Liver (tissue), 9 donors: ENCODE results near the gene PSME3IP1. TPM values are rescaled to one million over a fixed set of nuclear protein-coding genes. Genes with fewer than 3 reads are reported as not detected.

Experiments
- DNase-seq: peaks from one replicate; pipeline ENCODE4 v3.0.0-alpha.2; 2017; ENCODE audit warnings: low spot score
- H3K27ac ChIP-seq, 2 donors: one replicate each; pipeline ENCODE4 v1.7.0; 2013; ENCODE audit warnings: inconsistent platforms in 2 of 2, low read length in 2 of 2, control low read depth in 1 of 2, low read depth in 1 of 2, mild to moderate bottlenecking in 1 of 2
- H3K27me3 ChIP-seq, 4 donors: one replicate each; pipeline versions ENCODE4 v1.6.1 to v1.7.0; 2013; ENCODE audit warnings: low read length in 3 of 4, inconsistent platforms in 1 of 4, mild to moderate bottlenecking in 1 of 4, moderate library complexity in 1 of 4; ENCODE audit not compliant: control insufficient read depth in 4 of 4, insufficient read depth in 4 of 4
- H3K36me3 ChIP-seq, 4 donors: one replicate each; pipeline versions ENCODE4 v1.6.1 to v1.7.0; 2013; ENCODE audit warnings: low read length in 3 of 4, mild to moderate bottlenecking in 3 of 4, low read depth in 1 of 4, moderate library complexity in 1 of 4; ENCODE audit not compliant: control insufficient read depth in 4 of 4, insufficient read depth in 3 of 4
- H3K4me1 ChIP-seq, 4 donors: one replicate each; pipeline versions ENCODE4 v1.6.1 to v1.7.0; 2013; ENCODE audit warnings: low read length in 3 of 4, mild to moderate bottlenecking in 3 of 4, moderate library complexity in 1 of 4; ENCODE audit not compliant: control insufficient read depth in 4 of 4, insufficient read depth in 4 of 4
- H3K4me3 ChIP-seq, 3 donors: one replicate each; pipeline versions ENCODE4 v1.6.1 to v1.7.0; 2013; ENCODE audit warnings: low read length in 3 of 3, control low read depth in 1 of 3, low read depth in 1 of 3, mild to moderate bottlenecking in 1 of 3
- H3K9ac ChIP-seq, 2 donors: one replicate each; pipeline ENCODE4 v1.7.0; 2013; ENCODE audit warnings: low read length in 2 of 2, mild to moderate bottlenecking in 2 of 2, moderate library complexity in 2 of 2, control low read depth in 1 of 2, low read depth in 1 of 2
- H3K9me3 ChIP-seq, 4 donors: one replicate each; pipeline versions ENCODE4 v1.6.1 to v1.7.0; 2013; ENCODE audit warnings: low read length in 3 of 4; ENCODE audit not compliant: control insufficient read depth in 4 of 4
- HNF4A ChIP-seq, 2 donors: conservative IDR thresholded peaks; 2 replicates each; pipeline ENCODE4 v1.6.1; 2016; ENCODE audit warnings: antibody characterized with exemption in 2 of 2, mild to moderate bottlenecking in 2 of 2
- JUND ChIP-seq, 2 donors: IDR thresholded peaks; 2 replicates each; pipeline ENCODE4 v1.6.1; 2016; ENCODE audit warnings: antibody characterized with exemption in 2 of 2
- NR2F2 ChIP-seq: IDR thresholded peaks from 2 replicates; pipeline ENCODE4 v1.6.1; 2016; ENCODE audit warnings: antibody characterized with exemption
- RAD21 ChIP-seq, 2 donors: IDR thresholded peaks; 2 replicates each; pipeline ENCODE4 v1.6.1; 2016; ENCODE audit warnings: antibody characterized with exemption in 2 of 2, mild to moderate bottlenecking in 2 of 2
- SP1 ChIP-seq: IDR thresholded peaks from 2 replicates; pipeline ENCODE4 v1.6.1; 2018; ENCODE audit warnings: antibody characterized with exemption, mild to moderate bottlenecking
- TAF1 ChIP-seq: conservative IDR thresholded peaks from 2 replicates; pipeline ENCODE4 v1.6.1; 2016; ENCODE audit warnings: antibody characterized with exemption, mild to moderate bottlenecking
- YY1 ChIP-seq: IDR thresholded peaks from 2 replicates; pipeline ENCODE4 v1.6.1; 2016; ENCODE audit warnings: antibody characterized with exemption, mild to moderate bottlenecking
- WGBS: extraction: QIAGEN DNeasy Blood & Tissue Kit; methylation state at CpG from one replicate; pipeline ENCODE4 v1.1.7; 2013; 5-methylcytosine and 5-hydroxymethylcytosine counted together
- polyA plus RNA-seq, 2 donors: library from polyadenylated mRNA; stranded (reverse) in 1 of 2; unstranded in 1 of 2; fragments of 200-250 nt in 1 of 2; fragments of >200 nt in 1 of 2; fragmentation: Nextera tagmentation in 1 of 2; extraction: Ambion mirVana in 1 of 2; gene quantifications; one replicate each; pipeline versions ENCODE4 v1.2.1 to v1.2.3, GENCODE V29; 2013 to 2015
- total RNA-seq, 2 donors: library from RNA; depleted of rRNA; stranded (reverse); fragments of >200 nt; gene quantifications; one replicate each; pipeline ENCODE4 v1.2.3, GENCODE V29; 2014
- TF ChIP-seq, protein P1 (sequence below): IDR thresholded peaks from 2 replicates; pipeline ENCODE4 v1.6.1; 2016; ENCODE audit warnings: antibody characterized with exemption
- TF ChIP-seq, protein P2 (sequence below): IDR thresholded peaks from 2 replicates; pipeline ENCODE4 v1.6.1; 2016; ENCODE audit warnings: antibody characterized with exemption
- TF ChIP-seq, protein P3 (sequence below): IDR thresholded peaks from 2 replicates; pipeline ENCODE4 v1.6.1; 2016; ENCODE audit warnings: antibody characterized with exemption
- TF ChIP-seq, protein P4 (sequence below): fragments of 150-350 bp; IDR thresholded peaks from 2 replicates; pipeline ENCODE4 v1.5.1; 2017; ENCODE audit warnings: improper control_type of control experiment, low read depth, low read length; ENCODE audit not compliant: missing input control
- donor health status: healthy.
- donor health status: healthy.
- donor health status: healthy.
- donor health status: healthy.
- donor health status: healthy.

PSME3IP1 gene
- total and polyA plus RNA-seq, 4 donors, result 25.0 to 34.7 (median 25.8) TPM

DNA sequence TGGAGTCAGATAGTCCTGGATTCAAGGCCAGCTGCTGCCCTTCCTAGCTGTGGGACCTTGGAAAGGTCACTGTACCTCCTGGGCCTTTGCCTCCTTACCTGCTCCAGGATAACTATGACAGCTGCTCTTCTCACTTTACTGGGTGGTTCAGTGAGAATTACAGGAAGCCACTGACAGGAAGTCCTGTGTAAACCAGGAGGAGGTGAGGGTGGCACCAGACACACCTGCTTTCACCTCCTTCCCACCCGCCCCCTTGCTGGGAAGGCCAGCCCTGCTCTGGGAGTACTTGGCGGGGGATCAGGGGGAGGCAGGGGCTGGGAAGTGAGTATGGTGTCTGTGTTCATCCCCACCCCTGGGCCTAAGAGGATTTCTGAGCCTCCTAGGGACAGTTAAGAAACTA lies 50.9 kb downstream of the PSME3IP1 start:
- no peak overlapping the region for H3K9ac ChIP-seq
- TF ChIP-seq JUND (IDR thresholded peaks at IDR 0.05), result no peak
- TF ChIP-seq TAF1, result no peak
- TF ChIP-seq, protein P1, sequence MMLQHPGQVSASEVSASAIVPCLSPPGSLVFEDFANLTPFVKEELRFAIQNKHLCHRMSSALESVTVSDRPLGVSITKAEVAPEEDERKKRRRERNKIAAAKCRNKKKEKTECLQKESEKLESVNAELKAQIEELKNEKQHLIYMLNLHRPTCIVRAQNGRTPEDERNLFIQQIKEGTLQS, result no peak
- no peak for TF ChIP-seq RAD21 (IDR thresholded peaks at IDR 0.05)
- TF ChIP-seq, protein P2, sequence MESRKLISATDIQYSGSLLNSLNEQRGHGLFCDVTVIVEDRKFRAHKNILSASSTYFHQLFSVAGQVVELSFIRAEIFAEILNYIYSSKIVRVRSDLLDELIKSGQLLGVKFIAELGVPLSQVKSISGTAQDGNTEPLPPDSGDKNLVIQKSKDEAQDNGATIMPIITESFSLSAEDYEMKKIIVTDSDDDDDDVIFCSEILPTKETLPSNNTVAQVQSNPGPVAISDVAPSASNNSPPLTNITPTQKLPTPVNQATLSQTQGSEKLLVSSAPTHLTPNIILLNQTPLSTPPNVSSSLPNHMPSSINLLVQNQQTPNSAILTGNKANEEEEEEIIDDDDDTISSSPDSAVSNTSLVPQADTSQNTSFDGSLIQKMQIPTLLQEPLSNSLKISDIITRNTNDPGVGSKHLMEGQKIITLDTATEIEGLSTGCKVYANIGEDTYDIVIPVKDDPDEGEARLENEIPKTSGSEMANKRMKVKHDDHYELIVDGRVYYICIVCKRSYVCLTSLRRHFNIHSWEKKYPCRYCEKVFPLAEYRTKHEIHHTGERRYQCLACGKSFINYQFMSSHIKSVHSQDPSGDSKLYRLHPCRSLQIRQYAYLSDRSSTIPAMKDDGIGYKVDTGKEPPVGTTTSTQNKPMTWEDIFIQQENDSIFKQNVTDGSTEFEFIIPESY, result no peak
- no peak for DNase-seq

DNA sequence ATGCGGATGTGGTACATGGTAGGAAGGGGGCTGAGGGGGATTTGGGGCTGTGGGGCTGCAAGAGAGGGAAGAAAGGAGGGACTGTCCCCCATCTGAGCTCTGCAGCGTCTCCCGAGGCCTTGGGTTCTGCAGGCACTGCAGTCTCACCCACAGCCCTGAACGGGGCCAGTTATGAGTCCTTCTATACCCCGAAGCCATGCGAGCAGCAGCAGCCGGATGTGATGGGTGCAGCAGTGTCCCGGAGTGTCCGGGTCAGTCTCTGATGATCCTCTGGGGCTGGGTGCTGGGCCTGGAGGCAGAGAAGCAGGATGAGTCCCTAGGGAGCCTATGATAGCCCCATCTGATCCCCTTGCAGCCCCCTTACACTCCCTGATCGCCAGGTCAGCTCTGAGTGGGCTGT lies 52.0 kb downstream of the PSME3IP1 start:
- no peak overlapping the region for H3K9ac ChIP-seq
- WGBS, result 89% methylated on average over 10 of the region's 10 CpGs

More for the DNA sequence above, 50.9 kb downstream of the PSME3IP1 start:
- H3K27me3 ChIP-seq, result no peaks in the 10 kb centered on the region
- H3K27ac ChIP-seq, result no peak overlapping the region
- no peak overlapping the region for H3K4me3 ChIP-seq
- peaks cover 0 to 4% (median 0%) of the 10 kb centered on the region in 4 donors for H3K4me1 ChIP-seq
- H3K36me3 ChIP-seq, result no peaks in the 10 kb centered on the region
- WGBS, result 79% methylated on average over 2 of the region's 2 CpGs
- no peaks in the 10 kb centered on the region for H3K9me3 ChIP-seq

DNA sequence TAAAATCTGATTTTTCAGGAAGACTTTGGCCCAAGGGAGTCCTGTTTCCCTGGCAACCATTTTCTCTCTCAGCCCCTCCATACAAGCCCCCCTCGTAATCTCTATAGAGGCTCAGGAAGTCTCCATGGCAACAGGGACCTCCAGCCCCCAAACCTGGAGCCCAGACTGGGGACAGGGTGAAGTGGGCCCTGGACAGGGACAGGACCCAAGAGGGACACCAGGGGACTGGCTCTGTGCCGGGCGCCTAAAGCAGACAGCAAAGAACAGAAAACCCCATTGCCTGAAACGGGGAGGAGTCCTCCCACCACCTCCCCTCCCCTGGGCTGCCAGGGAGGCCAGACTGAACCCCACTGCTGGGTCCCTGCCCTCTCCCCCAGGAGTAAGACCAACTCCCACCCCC lies 52.8 kb downstream of the PSME3IP1 start:
- DNase-seq, result no peak
- TF ChIP-seq NR2F2 (no peak), TAF1 (no peak), RAD21 (IDR thresholded peaks at IDR 0.05) (no peak), YY1 (no peak), JUND (IDR thresholded peaks at IDR 0.05) (no peak)
- TF ChIP-seq, protein P3, sequence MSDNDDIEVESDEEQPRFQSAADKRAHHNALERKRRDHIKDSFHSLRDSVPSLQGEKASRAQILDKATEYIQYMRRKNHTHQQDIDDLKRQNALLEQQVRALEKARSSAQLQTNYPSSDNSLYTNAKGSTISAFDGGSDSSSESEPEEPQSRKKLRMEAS, result no peak
- TF ChIP-seq, protein P4, sequence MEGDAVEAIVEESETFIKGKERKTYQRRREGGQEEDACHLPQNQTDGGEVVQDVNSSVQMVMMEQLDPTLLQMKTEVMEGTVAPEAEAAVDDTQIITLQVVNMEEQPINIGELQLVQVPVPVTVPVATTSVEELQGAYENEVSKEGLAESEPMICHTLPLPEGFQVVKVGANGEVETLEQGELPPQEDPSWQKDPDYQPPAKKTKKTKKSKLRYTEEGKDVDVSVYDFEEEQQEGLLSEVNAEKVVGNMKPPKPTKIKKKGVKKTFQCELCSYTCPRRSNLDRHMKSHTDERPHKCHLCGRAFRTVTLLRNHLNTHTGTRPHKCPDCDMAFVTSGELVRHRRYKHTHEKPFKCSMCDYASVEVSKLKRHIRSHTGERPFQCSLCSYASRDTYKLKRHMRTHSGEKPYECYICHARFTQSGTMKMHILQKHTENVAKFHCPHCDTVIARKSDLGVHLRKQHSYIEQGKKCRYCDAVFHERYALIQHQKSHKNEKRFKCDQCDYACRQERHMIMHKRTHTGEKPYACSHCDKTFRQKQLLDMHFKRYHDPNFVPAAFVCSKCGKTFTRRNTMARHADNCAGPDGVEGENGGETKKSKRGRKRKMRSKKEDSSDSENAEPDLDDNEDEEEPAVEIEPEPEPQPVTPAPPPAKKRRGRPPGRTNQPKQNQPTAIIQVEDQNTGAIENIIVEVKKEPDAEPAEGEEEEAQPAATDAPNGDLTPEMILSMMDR, result no peak
- H3K9ac ChIP-seq, result no peak overlapping the region
- 70% methylated on average over 4 of the region's 4 CpGs for WGBS
- H3K36me3 ChIP-seq, result no peaks in the 10 kb centered on the region
- no peaks in the 10 kb centered on the region for H3K27me3 ChIP-seq
- no peak overlapping the region for H3K4me3 ChIP-seq
- H3K27ac ChIP-seq, result no peak overlapping the region
- peaks cover 0 to 4% (median 0%) of the 10 kb centered on the region in 4 donors for H3K4me1 ChIP-seq
- no peaks in the 10 kb centered on the region for H3K9me3 ChIP-seq

More for the DNA sequence above, 52.0 kb downstream of the PSME3IP1 start:
- H3K27me3 ChIP-seq, result no peaks in the 10 kb centered on the region
- H3K4me3 ChIP-seq, result no peak overlapping the region
- peaks cover 0 to 4% (median 0%) of the 10 kb centered on the region in 4 donors for H3K4me1 ChIP-seq
- TF ChIP-seq RAD21 (IDR thresholded peaks at IDR 0.05) (no peak), HNF4A (conservative IDR thresholded peaks at IDR 0.05) (no peak), SP1 (no peak), JUND (IDR thresholded peaks at IDR 0.05) (no peak)
- TF ChIP-seq, protein P4, result no peak
- TF ChIP-seq, protein P2, result no peak
- H3K9me3 ChIP-seq, result no peaks in the 10 kb centered on the region
- H3K27ac ChIP-seq, result no peak overlapping the region
- no peak for DNase-seq
- H3K36me3 ChIP-seq, result no peaks in the 10 kb centered on the region
